IMR-90 (cell line): Measurements from ENCODE around the gene ASTN2. TPM values are rescaled to one million over a fixed set of nuclear protein-coding genes. Genes with fewer than 3 reads are reported as not detected.

Experiments used
- ATAC-seq: fragments of 200-7000 bp; cut with Tn5 transposase; 2 replicates; pipeline ENCODE4 v1.9.1; 2020; ENCODE audit warnings: low read depth, mild to moderate bottlenecking, moderate library complexity
- BruUV-seq: library from RNA; stranded (reverse); fragments of 400-500 nt; replicated peaks from 2 replicates; lab custom pipeline; 2021; lab: Mats Ljungman, UMichigan
- CTCF ChIA-PET: fragments of 300-600 bp; formaldehyde crosslinking; extraction: SDS; loops from one replicate; lab custom pipeline; 2021; ENCODE audit warnings: antibody characterized with exemption; lab: Yijun Ruan, JAX
- POLR2A ChIA-PET: fragments of 300-600 bp; sonication (Branson Sonifier 250); formaldehyde crosslinking; loops from one replicate; lab custom pipeline; 2022; ENCODE audit warnings: antibody characterized with exemption; ENCODE audit not compliant: unreplicated experiment; lab: Charles Lee
- DNase-seq: peaks from one replicate; pipeline ENCODE4 v3.0.0; 2013
- H2AFZ ChIP-seq: replicated peaks from 2 replicates; pipeline ENCODE3; 2013; ENCODE audit warnings: low read length, mild to moderate bottlenecking; ENCODE audit not compliant: poor library complexity
- H2AK5ac ChIP-seq: 2 replicates; pipeline ENCODE4 v1.6.1; 2013; ENCODE audit warnings: low read depth, low read length, inconsistent platforms
- H2AK9ac ChIP-seq: replicated peaks from 2 replicates; pipeline ENCODE3; 2013; ENCODE audit warnings: mild to moderate bottlenecking, low read depth, low read length, moderate library complexity; ENCODE audit not compliant: poor library complexity
- H2BK120ac ChIP-seq: 2 replicates; pipeline ENCODE4 v1.6.1; 2013; ENCODE audit warnings: low read depth, low read length, inconsistent platforms
- H2BK15ac ChIP-seq: 3 replicates; pipeline ENCODE4 v1.6.1; 2013; ENCODE audit warnings: low read depth, low read length, inconsistent platforms
- H2BK20ac ChIP-seq: 2 replicates; pipeline ENCODE4 v1.6.1; 2013; ENCODE audit warnings: low read depth, mild to moderate bottlenecking, inconsistent platforms, low read length, moderate library complexity
- H2BK5ac ChIP-seq: 2 replicates; pipeline ENCODE4 v1.6.1; 2013; ENCODE audit warnings: mild to moderate bottlenecking, low read depth, low read length, inconsistent platforms; ENCODE audit not compliant: poor library complexity, severe bottlenecking
- H3K14ac ChIP-seq: replicated peaks from 2 replicates; pipeline ENCODE4 v1.6.1; 2013; ENCODE audit warnings: low read depth, low read length, inconsistent platforms
- H3K18ac ChIP-seq: 2 replicates; pipeline ENCODE4 v1.6.1; 2013; ENCODE audit warnings: low read depth, low read length, control low read depth
- H3K23ac ChIP-seq: 2 replicates; pipeline ENCODE4 v1.6.1; 2013; ENCODE audit warnings: low read depth, low read length, inconsistent platforms
- H3K27ac ChIP-seq: 2 replicates; pipeline ENCODE4 v1.5.1; 2013; ENCODE audit warnings: mild to moderate bottlenecking, control low read depth, low read length; ENCODE audit not compliant: insufficient read depth
- H3K27me3 ChIP-seq: 2 replicates; pipeline ENCODE4 v1.6.1; 2013; ENCODE audit warnings: low read length; ENCODE audit not compliant: control insufficient read depth, insufficient read depth
- H3K36me3 ChIP-seq: 2 replicates; pipeline ENCODE4 v1.6.1; 2013; ENCODE audit warnings: low read length, mixed read lengths; ENCODE audit not compliant: control insufficient read depth, insufficient read depth
- H3K4ac ChIP-seq: 2 replicates; pipeline ENCODE4 v1.6.1; 2013; ENCODE audit warnings: low read depth, low read length, inconsistent platforms
- H3K4me1 ChIP-seq: 2 replicates; pipeline ENCODE4 v1.6.1; 2013; ENCODE audit warnings: low read length, mixed read lengths; ENCODE audit not compliant: control insufficient read depth, insufficient read depth
- H3K4me2 ChIP-seq: 2 replicates; pipeline ENCODE4 v1.6.1; 2013; ENCODE audit warnings: low read depth, mild to moderate bottlenecking, control low read depth, low read length, moderate library complexity
- H3K4me3 ChIP-seq: 2 replicates; pipeline ENCODE4 v1.5.1; 2013; ENCODE audit warnings: low read depth, mild to moderate bottlenecking, control low read depth, low read length, moderate library complexity; ENCODE audit not compliant: insufficient read depth
- H3K56ac ChIP-seq: 2 replicates; pipeline ENCODE4 v1.6.1; 2013; ENCODE audit warnings: low read length, inconsistent platforms; ENCODE audit not compliant: insufficient read depth; ENCODE audit errors: extremely low read depth
- H3K79me1 ChIP-seq, 2 experiments: 2 replicates each; pipeline ENCODE4 v1.6.1; 2013; ENCODE audit warnings: low read length in 2 of 2, inconsistent platforms in 1 of 2, low read depth in 1 of 2
- H3K9ac ChIP-seq: 2 replicates; pipeline ENCODE4 v1.6.1; 2013; ENCODE audit warnings: low read depth, low read length, control low read depth
- H3K9me1 ChIP-seq: 2 replicates; pipeline ENCODE4 v1.6.1; 2013; ENCODE audit warnings: low read length, inconsistent platforms; ENCODE audit not compliant: insufficient read depth
- H3K9me3 ChIP-seq: 2 replicates; pipeline ENCODE4 v1.6.1; 2013; ENCODE audit warnings: low read length; ENCODE audit not compliant: control insufficient read depth, insufficient read depth
- H4K20me1 ChIP-seq: 2 replicates; pipeline ENCODE4 v1.6.1; 2013; ENCODE audit warnings: low read length, inconsistent platforms; ENCODE audit not compliant: insufficient read depth
- H4K5ac ChIP-seq: 2 replicates; pipeline ENCODE4 v1.6.1; 2013; ENCODE audit warnings: mild to moderate bottlenecking, low read depth, low read length, control low read depth
- H4K8ac ChIP-seq, 2 experiments: 2 replicates each; pipeline ENCODE4 v1.6.1; 2013; ENCODE audit warnings: low read depth in 2 of 2, low read length in 2 of 2, control low read depth in 1 of 2, inconsistent platforms in 1 of 2
- H4K91ac ChIP-seq: 2 replicates; pipeline ENCODE4 v1.6.1; 2013; ENCODE audit warnings: low read depth, low read length, inconsistent platforms; ENCODE audit not compliant: insufficient read depth
- BHLHE40 ChIP-seq: fragments of 150-350 bp; IDR thresholded peaks from 2 replicates; pipeline ENCODE4 v1.6.1; 2016; ENCODE audit warnings: mild to moderate bottlenecking, low read depth, low read length
- CEBPB ChIP-seq: IDR thresholded peaks from 2 replicates; pipeline ENCODE4 v1.6.1; 2012; ENCODE audit warnings: low read depth, low read length, improper control_type of control experiment
- CHD1 ChIP-seq: IDR thresholded peaks from 2 replicates; pipeline ENCODE4 v1.6.1; 2012; ENCODE audit warnings: low read depth, low read length, improper control_type of control experiment
- CTCF ChIP-seq: conservative IDR thresholded peaks from 2 replicates; pipeline ENCODE4 v1.5.1; 2012; ENCODE audit warnings: mild to moderate bottlenecking, low read depth, low read length, improper control_type of control experiment
- ELK1 ChIP-seq: fragments of 150-350 bp; IDR thresholded peaks from 2 replicates; pipeline ENCODE4 v1.6.1; 2016; ENCODE audit warnings: low read depth, mild to moderate bottlenecking, low read length, moderate library complexity, borderline replicate concordance
- FOS ChIP-seq: fragments of 150-350 bp; IDR thresholded peaks from 2 replicates; pipeline ENCODE4 v1.6.1; 2016; ENCODE audit warnings: low read depth, low read length
- MAFK ChIP-seq: IDR thresholded peaks from 2 replicates; pipeline ENCODE4 v1.6.1; 2012; ENCODE audit warnings: low read depth, low read length, improper control_type of control experiment
- MAZ ChIP-seq: IDR thresholded peaks from 2 replicates; pipeline ENCODE4 v1.6.1; 2012; ENCODE audit warnings: low read depth, mild to moderate bottlenecking, low read length, improper control_type of control experiment, moderate library complexity, borderline replicate concordance
- MXI1 ChIP-seq: IDR thresholded peaks from 2 replicates; pipeline ENCODE4 v1.6.1; 2012; ENCODE audit warnings: low read depth, mild to moderate bottlenecking, low read length, moderate library complexity, borderline replicate concordance
- NFE2L2 ChIP-seq: fragments of 150-350 bp; IDR thresholded peaks from 2 replicates; pipeline ENCODE4 v1.6.1; 2016; ENCODE audit warnings: low read depth, mild to moderate bottlenecking, low read length
- POLR2A ChIP-seq: IDR thresholded peaks from 2 replicates; pipeline ENCODE4 v1.6.1; 2012; ENCODE audit warnings: mild to moderate bottlenecking, low read depth, low read length
- RAD21 ChIP-seq: IDR thresholded peaks from 2 replicates; pipeline ENCODE4 v1.6.1; 2012; ENCODE audit warnings: low read length, improper control_type of control experiment
- RCOR1 ChIP-seq: IDR thresholded peaks from 2 replicates; pipeline ENCODE4 v1.6.1; 2012; ENCODE audit warnings: mild to moderate bottlenecking, low read length, improper control_type of control experiment; ENCODE audit not compliant: insufficient replicate concordance
- RFX5 ChIP-seq: IDR thresholded peaks from 2 replicates; pipeline ENCODE4 v1.8.0; 2012; ENCODE audit warnings: low read depth, mild to moderate bottlenecking, low read length, moderate library complexity
- SMC3 ChIP-seq: fragments of 150-350 bp; IDR thresholded peaks from 2 replicates; pipeline ENCODE4 v1.6.1; 2016; ENCODE audit warnings: low read depth, mild to moderate bottlenecking, antibody characterized with exemption, low read length, moderate library complexity
- USF2 ChIP-seq: fragments of 150-350 bp; IDR thresholded peaks from 2 replicates; pipeline ENCODE4 v1.6.1; 2017; ENCODE audit warnings: mild to moderate bottlenecking, antibody characterized with exemption, low read length, low read depth
- dilution Hi-C: fragments of 300-500 bp; cut with HindIII; formaldehyde crosslinking; loops from one replicate; pipeline ENCODE4 v1.14.3; 2018; ENCODE audit warnings: low sequenced_read_pairs; ENCODE audit not compliant: unreplicated experiment
- in situ Hi-C: fragments of 300-500 bp; cut with MboI; formaldehyde crosslinking; loops from 3 replicates; pipeline ENCODE4 v1.14.3; 2019; ENCODE audit warnings: low sequenced_read_pairs, inconsistent platforms, mixed read lengths
- intact Hi-C: fragments of 100-400 bp; cut with micrococcal nuclease; formaldehyde crosslinking; loops from 2 replicates; pipeline ENCODE4 v1.10.0; 2022
- polyA plus RNA-seq, 3 experiments: library from polyadenylated mRNA; depleted of rRNA; stranded (reverse); fragments of >200 nt; gene quantifications; 2 replicates each; pipeline ENCODE4 v1.2.3, GENCODE V29; 2012; ENCODE audit warnings: low replicate concordance in 1 of 3
- total RNA-seq: library from RNA; depleted of rRNA; stranded (reverse); fragments of >200 nt; gene quantifications from 2 replicates; pipeline ENCODE4 v1.2.3, GENCODE V29; 2012

Gene ASTN2
- total and polyA plus RNA-seq, 2 of the 4 experiments (the other 2 are of a cell fraction) = 3.8 to 6.8 TPM

- H3K18ac ChIP-seq = no peak overlapping the region
- H4K8ac ChIP-seq = no peak overlapping the region
- H3K4me3 ChIP-seq = no peak overlapping the region
- H2BK20ac ChIP-seq = no peak overlapping the region
- H3K9me1 ChIP-seq = peaks cover 9% of the 10 kb centered on the region; the same call in 1 of the 2 replicates
- DNase-seq (no peak), ATAC-seq (no peak)
- no peaks in the 10 kb centered on the region for H3K36me3 ChIP-seq
- no peaks in the 10 kb centered on the region for H3K9me3 ChIP-seq
- no peak overlapping the region for H3K23ac ChIP-seq
- H2BK120ac ChIP-seq = no peak overlapping the region
- H2AK5ac ChIP-seq = no peak overlapping the region
- ChIA-PET POLR2A (no interaction called here), CTCF (no interaction called here)
- no peak overlapping the region for H2AK9ac ChIP-seq
- no peak overlapping the region for H3K4ac ChIP-seq
- peaks cover 11% of the 10 kb centered on the region for H3K4me1 ChIP-seq
- in situ Hi-C loops = no loop called here
- H2BK5ac ChIP-seq = no peak overlapping the region
- no peak overlapping the region for H3K4me2 ChIP-seq
- H3K27ac ChIP-seq = no peak overlapping the region
- H3K79me1 ChIP-seq = peaks cover 18 to 23% of the 10 kb centered on the region in 2 experiments; a peak in 3 of 4 replicates
- H4K20me1 ChIP-seq = peaks cover 9% of the 10 kb centered on the region; the same call in 1 of the 2 replicates
- H2AFZ ChIP-seq = no peak overlapping the region
- H3K9ac ChIP-seq = no peak overlapping the region
- no peak overlapping the region for H3K14ac ChIP-seq
- no peaks in the 10 kb centered on the region for H3K27me3 ChIP-seq
- H2BK15ac ChIP-seq = no peak overlapping the region
- BruUV-seq = no TSS peak
- no peak overlapping the region for H4K91ac ChIP-seq
- TF ChIP-seq POLR2A = no peak
- TF ChIP-seq RAD21 = no peak
- TF ChIP-seq NFE2L2 = no peak
- no peak for TF ChIP-seq USF2
- TF ChIP-seq SMC3 = no peak
- no peak for TF ChIP-seq ELK1
- no peak for TF ChIP-seq FOS
- TF ChIP-seq MAFK = no peak
- TF ChIP-seq MAZ = no peak
- no peak for TF ChIP-seq BHLHE40
- TF ChIP-seq MXI1 = no peak
- TF ChIP-seq CTCF = no peak
- no peak for TF ChIP-seq CEBPB
- TF ChIP-seq RFX5 = no peak
- TF ChIP-seq RCOR1 = no peak
- TF ChIP-seq CHD1 = no peak
- dilution Hi-C loops = no loop called here
- H3K56ac ChIP-seq = no peak overlapping the region
- intact Hi-C loops = no loop called here
- H4K5ac ChIP-seq = no peak overlapping the region
Observed at GRCh38 chr9:116683535-116683934, 731.3 kb downstream of the ASTN2 start.
